HepG2 (cell line): ENCODE measurements around the gene HMGN4. TPM values are rescaled to one million over a fixed set of nuclear protein-coding genes. Genes with fewer than 3 reads are reported as not detected.
A peak's percentile ranks its signal among the peaks of the same experiment; 100 is the strongest.

Experiments
- KDM5A ChIP-seq: fragments of 200-600 bp; sonication (generic); IDR thresholded peaks from 2 replicates; pipeline ENCODE4 v1.7.0; 2018; ENCODE audit warnings: antibody characterized with exemption, mild to moderate bottlenecking, low read length, borderline replicate concordance
- MAX ChIP-seq: IDR thresholded peaks from 2 replicates; pipeline ENCODE4 v1.6.1; 2012; ENCODE audit warnings: inconsistent platforms
- PBX2 ChIP-seq: IDR thresholded peaks from 2 replicates; pipeline ENCODE4 v1.6.1; 2016; ENCODE audit warnings: control low read depth
- SUZ12 ChIP-seq: fragments of 150-350 bp; IDR thresholded peaks from 2 replicates; pipeline ENCODE4 v1.6.1; 2014; ENCODE audit warnings: low read depth, low read length
- TRIM24 ChIP-seq: sonication (generic); formaldehyde crosslinking; IDR thresholded peaks from 2 replicates; pipeline ENCODE4 v1.8.0; 2022; ENCODE audit warnings: mild to moderate bottlenecking, missing genetic modification reagents
- ZNF292 ChIP-seq: sonication (generic); formaldehyde crosslinking; IDR thresholded peaks from 2 replicates; pipeline ENCODE4 v1.8.1; 2022; ENCODE audit warnings: mild to moderate bottlenecking, low read depth, missing genetic modification reagents, borderline replicate concordance
- ZNF318 ChIP-seq: sonication (generic); formaldehyde crosslinking; IDR thresholded peaks from 2 replicates; pipeline ENCODE4 v1.4.0; 2020; ENCODE audit warnings: mild to moderate bottlenecking, missing genetic modification reagents
- ZNF343 ChIP-seq: sonication (generic); formaldehyde crosslinking; IDR thresholded peaks from 2 replicates; pipeline ENCODE4 v1.4.0; 2020; ENCODE audit warnings: mild to moderate bottlenecking, missing genetic modification reagents
- ZNF792 ChIP-seq: IDR thresholded peaks from 2 replicates; pipeline ENCODE4 v1.6.1; 2016
- ZUFSP ChIP-seq: sonication (generic); formaldehyde crosslinking; IDR thresholded peaks from 2 replicates; pipeline ENCODE4 v1.9.0; 2021; ENCODE audit warnings: missing genetic modification reagents, mild to moderate bottlenecking, borderline replicate concordance
- polyA plus RNA-seq, 8 experiments: library from polyadenylated mRNA; depleted of rRNA in 3 of 8; stranded (reverse) in 7 of 8; unstranded in 1 of 8; fragments of >200 nt; fragmentation: Illumina TruSeq in 4 of 8; extraction: Trizol in 4 of 8; gene quantifications; 2 replicates each; pipeline versions ENCODE4 v1.2.1 to v1.2.3, GENCODE V29; 2011 to 2016; ENCODE audit warnings: low read depth in 4 of 8, missing spikeins in 1 of 8, mixed read lengths in 1 of 8; ENCODE audit not compliant: insufficient read depth in 1 of 8
- total RNA-seq, 5 experiments: library from RNA; depleted of rRNA; stranded (reverse); fragments of >200 nt; fragmentation: Illumina TruSeq; extraction: Trizol; gene quantifications; 2 replicates each; pipeline ENCODE4 v1.2.3, GENCODE V29; 2016; ENCODE audit warnings: low read depth in 1 of 5
- TF ChIP-seq, protein P1 (sequence below): sonication (generic); formaldehyde crosslinking; IDR thresholded peaks from 2 replicates; pipeline ENCODE4 v1.4.0; 2020; ENCODE audit warnings: missing genetic modification reagents, borderline replicate concordance
- TF ChIP-seq, protein P2 (sequence below): sonication (generic); formaldehyde crosslinking; IDR thresholded peaks from 2 replicates; pipeline ENCODE4 v1.8.1; 2023; ENCODE audit warnings: mild to moderate bottlenecking, missing genetic modification reagents

The HMGN4 gene
- total and polyA plus RNA-seq, 2 of the 13 experiments (the other 11 are each of a cell fraction or from before 2014, with no cell fraction given): 39.9 to 52.1 TPM

GRCh38 chr6:26532699-26533531 is 5.3 kb upstream of the HMGN4 start (continued):
- no peak for TF ChIP-seq ZUFSP (CRISPR knock-in tag)
- TF ChIP-seq ZNF343 (CRISPR knock-in tag): no peak
- 0 out of 2 replicates have a peak, but pooled peaks have one; percentile 30 for TF ChIP-seq ZNF292 (CRISPR knock-in tag)
- no peak for TF ChIP-seq PBX2 (CRISPR knock-in tag)
- peak; percentile 60; the same call in 1 of the 2 replicates for TF ChIP-seq MAX
- TF ChIP-seq KDM5A: no peak
- peak; percentile 93 for TF ChIP-seq ZNF792 (CRISPR knock-in tag)
- TF ChIP-seq, protein P1, sequence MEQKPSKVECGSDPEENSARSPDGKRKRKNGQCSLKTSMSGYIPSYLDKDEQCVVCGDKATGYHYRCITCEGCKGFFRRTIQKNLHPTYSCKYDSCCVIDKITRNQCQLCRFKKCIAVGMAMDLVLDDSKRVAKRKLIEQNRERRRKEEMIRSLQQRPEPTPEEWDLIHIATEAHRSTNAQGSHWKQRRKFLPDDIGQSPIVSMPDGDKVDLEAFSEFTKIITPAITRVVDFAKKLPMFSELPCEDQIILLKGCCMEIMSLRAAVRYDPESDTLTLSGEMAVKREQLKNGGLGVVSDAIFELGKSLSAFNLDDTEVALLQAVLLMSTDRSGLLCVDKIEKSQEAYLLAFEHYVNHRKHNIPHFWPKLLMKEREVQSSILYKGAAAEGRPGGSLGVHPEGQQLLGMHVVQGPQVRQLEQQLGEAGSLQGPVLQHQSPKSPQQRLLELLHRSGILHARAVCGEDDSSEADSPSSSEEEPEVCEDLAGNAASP (CRISPR knock-in tag): peak; percentile 74; the same call in 1 of the 2 replicates
- TF ChIP-seq, protein P2, sequence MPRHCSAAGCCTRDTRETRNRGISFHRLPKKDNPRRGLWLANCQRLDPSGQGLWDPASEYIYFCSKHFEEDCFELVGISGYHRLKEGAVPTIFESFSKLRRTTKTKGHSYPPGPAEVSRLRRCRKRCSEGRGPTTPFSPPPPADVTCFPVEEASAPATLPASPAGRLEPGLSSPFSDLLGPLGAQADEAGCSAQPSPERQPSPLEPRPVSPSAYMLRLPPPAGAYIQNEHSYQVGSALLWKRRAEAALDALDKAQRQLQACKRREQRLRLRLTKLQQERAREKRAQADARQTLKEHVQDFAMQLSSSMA (CRISPR knock-in tag): no peak
- no peak for TF ChIP-seq ZNF318 (CRISPR knock-in tag)
- no peak for TF ChIP-seq TRIM24
- TF ChIP-seq SUZ12: no peak
